Pancreas (tissue), 10 donors: ENCODE data around the gene SH3TC1. TPM values are rescaled to one million over a fixed set of nuclear protein-coding genes. Genes with fewer than 3 reads are reported as not detected.

Experiments used
- ATAC-seq, 4 donors: fragments of 200-7000 bp; cut with Tn5 transposase; one replicate each; pipeline versions ENCODE4 v1.8.0 to v1.9.1; 2020; ENCODE audit warnings: mild to moderate bottlenecking in 4 of 4, moderate library complexity in 4 of 4
- DNase-seq, 6 donors: peaks; one replicate each; pipeline ENCODE4 v3.0.0-alpha.2; 2020
- FAIRE-seq: peaks from 2 replicates; lab custom pipeline; 2012; peaks lifted over from hg19 to GRCh38; lab: Jason Lieb, UNC
- H3K27ac ChIP-seq, 4 donors: fragments of 200-600 bp; sonication (generic); 1 replicate in 3 of 4; 2 replicates in 1 of 4; pipeline versions ENCODE4 v1.5.0 to v1.8.0; 2020
- H3K27me3 ChIP-seq, 4 donors: fragments of 200-600 bp; one replicate each; pipeline ENCODE4 v1.8.0; 2021
- H3K36me3 ChIP-seq, 3 donors: fragments of 200-600 bp; sonication (generic) in 1 of 3; one replicate each; pipeline versions ENCODE4 v1.5.0 to v1.8.0; 2020 to 2021
- H3K4me1 ChIP-seq, 3 donors: fragments of 200-600 bp; one replicate each; pipeline ENCODE4 v1.8.0; 2021
- H3K4me3 ChIP-seq, 4 donors: fragments of 200-600 bp; sonication (generic) in 2 of 4; one replicate each; pipeline versions ENCODE4 v1.5.0 to v1.8.0; 2020 to 2021
- H3K9me3 ChIP-seq, 4 donors: fragments of 200-600 bp; one replicate each; pipeline ENCODE4 v1.8.0; 2021
- WGBS, 2 donors: extraction: QIAGEN DNeasy Blood & Tissue Kit; methylation state at CpG; one replicate each; pipeline ENCODE4 v1.1.7; 2013; 5-methylcytosine and 5-hydroxymethylcytosine counted together
- intact Hi-C, 3 donors: fragments of 100-400 bp; cut with DNase I; formaldehyde crosslinking; loops; one replicate each; pipeline versions ENCODE4 v1.11.1 to v1.14.2; 2022
- polyA plus RNA-seq, 2 donors: library from polyadenylated mRNA; stranded (reverse); fragments of 200-250 nt; gene quantifications; one replicate each; pipeline ENCODE4 v1.2.3, GENCODE V29; 2013
- total RNA-seq, 6 donors: library from RNA; stranded (reverse); fragmentation: NEBNext Ultra II Directional in 4 of 6; extraction: Animal tissue kit (Norgen Biotek cat#: 25700) in 4 of 6; gene quantifications; one replicate each; pipeline versions ENCODE4 v1.2.1 to v1.2.4, GENCODE V29; 2021 to 2023
- TF ChIP-seq, protein P1 (sequence below), 4 donors: fragments of 200-600 bp; sonication (generic) in 3 of 4; IDR thresholded peaks; one replicate each; pipeline versions ENCODE4 v1.5.0 to v1.8.0; 2021; ENCODE audit warnings: antibody characterized with exemption in 4 of 4
- donor health status: healthy with polysubstance abuse.
- donor health status: DM: no; HTN: no; CAD: no; lungs with moderate emphysema.
- donor health status: DM: no; HTN: no; CAD: no.
- donor health status: control.
- donor health status: control.
- donor health status: Bipolar disorder and iron deficiency.
- donor health status: DM: yes; HTN: yes; CAD: no.
- donor health status: DM: no; HTN: no; CAD: no.
- donor health status: DM: no; HTN: no; CAD: no.
- donor health status: DM: yes; HTN: yes; CAD: no.

Gene SH3TC1
- total and polyA plus RNA-seq, 8 donors, result 12.5 to 28.0 (median 19.6) TPM

DNA sequence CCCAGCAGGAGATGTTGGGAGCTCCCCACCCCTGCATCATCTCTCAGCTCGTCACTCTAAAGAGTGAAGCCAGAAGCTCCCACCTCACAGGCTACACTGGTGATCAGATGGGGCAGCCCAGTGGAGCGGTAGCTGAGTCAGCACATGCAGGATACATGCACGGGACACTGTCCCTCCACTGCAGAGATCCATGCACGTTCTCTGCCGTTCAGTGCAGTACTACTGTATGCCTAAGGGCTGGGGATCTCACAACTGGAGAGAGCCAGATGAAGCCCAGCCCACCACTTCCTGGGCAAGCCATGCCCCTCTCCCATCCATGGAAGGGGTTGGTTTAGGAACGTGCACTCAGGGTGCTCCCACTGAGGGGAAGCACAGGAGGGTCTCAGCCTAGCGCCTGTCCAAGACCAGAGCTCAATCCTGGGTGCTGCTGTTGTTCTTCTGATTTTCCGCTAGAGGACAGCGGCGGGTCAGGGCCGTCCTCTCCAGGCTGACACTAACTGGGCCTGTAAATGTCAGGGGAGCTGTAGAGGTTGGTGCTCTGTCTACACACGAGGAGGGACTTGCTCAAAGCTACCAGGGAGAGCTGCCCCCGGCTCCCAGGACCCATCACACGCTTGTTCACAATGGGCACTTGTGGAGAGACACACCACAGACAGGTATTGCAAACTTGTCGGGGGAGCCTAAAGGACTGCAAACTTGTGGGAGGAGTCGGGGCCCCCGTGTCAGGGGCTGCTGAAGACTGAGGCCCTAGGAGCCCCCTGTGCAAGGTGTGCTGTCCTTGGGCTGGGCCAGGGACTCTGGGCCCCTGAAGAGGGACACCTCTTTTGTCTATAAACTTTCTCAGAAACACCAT is 22.3 kb upstream of the SH3TC1 start:
- Histone ChIP-seq H3K27me3 (no peaks in the 10 kb centered on the region), H3K4me1 (peaks cover 0 to 4% (median 2%) of the 10 kb centered on the region in 3 donors), H3K4me3 (no peak overlapping the region), H3K9me3 (no peaks in the 10 kb centered on the region), H3K36me3 (no peaks in the 10 kb centered on the region), H3K27ac (no peak overlapping the region)
- TF ChIP-seq, protein P1, sequence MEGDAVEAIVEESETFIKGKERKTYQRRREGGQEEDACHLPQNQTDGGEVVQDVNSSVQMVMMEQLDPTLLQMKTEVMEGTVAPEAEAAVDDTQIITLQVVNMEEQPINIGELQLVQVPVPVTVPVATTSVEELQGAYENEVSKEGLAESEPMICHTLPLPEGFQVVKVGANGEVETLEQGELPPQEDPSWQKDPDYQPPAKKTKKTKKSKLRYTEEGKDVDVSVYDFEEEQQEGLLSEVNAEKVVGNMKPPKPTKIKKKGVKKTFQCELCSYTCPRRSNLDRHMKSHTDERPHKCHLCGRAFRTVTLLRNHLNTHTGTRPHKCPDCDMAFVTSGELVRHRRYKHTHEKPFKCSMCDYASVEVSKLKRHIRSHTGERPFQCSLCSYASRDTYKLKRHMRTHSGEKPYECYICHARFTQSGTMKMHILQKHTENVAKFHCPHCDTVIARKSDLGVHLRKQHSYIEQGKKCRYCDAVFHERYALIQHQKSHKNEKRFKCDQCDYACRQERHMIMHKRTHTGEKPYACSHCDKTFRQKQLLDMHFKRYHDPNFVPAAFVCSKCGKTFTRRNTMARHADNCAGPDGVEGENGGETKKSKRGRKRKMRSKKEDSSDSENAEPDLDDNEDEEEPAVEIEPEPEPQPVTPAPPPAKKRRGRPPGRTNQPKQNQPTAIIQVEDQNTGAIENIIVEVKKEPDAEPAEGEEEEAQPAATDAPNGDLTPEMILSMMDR (IDR thresholded peaks at IDR 0.05), result peak; percentile 47 to 87 (median 64)
- 32 to 34% methylated on average over 17 of the region's 17 CpGs for WGBS, 2 donors
- DNase-seq (peak in 2 of 6 donors; percentile 59 to 82), ATAC-seq (peak; percentile 78 to 94 (median 88)), FAIRE-seq (no peak)
- intact Hi-C loops, result no loop called here

DNA sequence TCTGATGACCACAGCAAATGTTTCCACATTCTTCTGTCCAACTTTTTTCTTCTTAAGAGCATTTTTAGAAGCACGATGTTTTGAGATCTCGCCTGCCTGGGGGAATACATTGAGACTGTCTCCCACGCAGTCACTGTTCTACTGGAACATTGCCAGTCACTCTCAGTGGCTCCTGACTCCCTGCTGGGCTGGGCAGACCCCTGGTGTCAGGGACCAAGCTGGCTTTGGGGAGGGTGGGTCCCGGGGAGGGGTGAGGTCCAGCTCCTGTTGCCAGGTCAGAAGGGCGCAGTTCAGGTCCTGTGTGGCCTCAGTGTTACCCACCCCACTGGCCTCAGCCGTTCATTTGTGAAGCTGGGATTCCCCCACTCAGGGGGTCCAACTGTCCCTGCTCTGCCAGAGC is 21.5 kb upstream of the SH3TC1 start:
- ATAC-seq, result no peak
- DNase-seq, result no peak
- no peak overlapping the region for H3K4me3 ChIP-seq
- H3K27ac ChIP-seq, result no peak overlapping the region
- no peaks in the 10 kb centered on the region for H3K9me3 ChIP-seq
- H3K36me3 ChIP-seq, result no peaks in the 10 kb centered on the region
- intact Hi-C loops, result no loop called here
- H3K27me3 ChIP-seq, result no peaks in the 10 kb centered on the region
- 73 to 76% methylated on average over 6 of the region's 6 CpGs for WGBS, 2 donors
- FAIRE-seq, result no peak
- TF ChIP-seq, protein P1 (IDR thresholded peaks at IDR 0.05), result no peak
- peaks cover 0 to 8% (median 6%) of the 10 kb centered on the region in 3 donors for H3K4me1 ChIP-seq

DNA sequence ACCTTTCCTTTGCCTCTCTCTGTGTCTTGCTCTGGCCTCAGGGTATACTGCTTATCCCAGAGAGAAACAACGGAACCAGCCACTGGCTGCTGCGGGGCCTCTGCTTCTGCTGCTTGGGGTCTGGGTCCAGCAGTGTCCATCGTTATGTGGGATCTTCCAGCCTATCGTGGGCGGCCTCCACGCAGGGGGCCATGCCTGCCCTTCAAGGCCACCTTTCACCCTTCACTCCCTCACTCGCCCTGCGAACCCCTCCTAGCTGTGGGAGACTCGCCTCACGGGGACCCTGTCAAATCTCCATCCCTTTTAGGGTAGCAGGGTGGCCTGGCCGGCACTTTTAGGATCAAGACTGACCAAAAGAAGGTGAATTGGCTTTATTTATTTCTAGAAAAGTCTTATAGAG is 21.1 kb upstream of the SH3TC1 start:
- intact Hi-C loops, result no loop called here
- Histone ChIP-seq H3K9me3 (no peaks in the 10 kb centered on the region), H3K27ac (no peak overlapping the region), H3K4me3 (no peak overlapping the region), H3K36me3 (no peaks in the 10 kb centered on the region), H3K27me3 (no peaks in the 10 kb centered on the region), H3K4me1 (peaks cover 0 to 8% (median 6%) of the 10 kb centered on the region in 3 donors)
- TF ChIP-seq, protein P1 (IDR thresholded peaks at IDR 0.05), result no peak
- WGBS, 2 donors, result 85 to 92% methylated on average over 11 of the region's 11 CpGs
- FAIRE-seq (no peak), ATAC-seq (no peak), DNase-seq (no peak)

DNA sequence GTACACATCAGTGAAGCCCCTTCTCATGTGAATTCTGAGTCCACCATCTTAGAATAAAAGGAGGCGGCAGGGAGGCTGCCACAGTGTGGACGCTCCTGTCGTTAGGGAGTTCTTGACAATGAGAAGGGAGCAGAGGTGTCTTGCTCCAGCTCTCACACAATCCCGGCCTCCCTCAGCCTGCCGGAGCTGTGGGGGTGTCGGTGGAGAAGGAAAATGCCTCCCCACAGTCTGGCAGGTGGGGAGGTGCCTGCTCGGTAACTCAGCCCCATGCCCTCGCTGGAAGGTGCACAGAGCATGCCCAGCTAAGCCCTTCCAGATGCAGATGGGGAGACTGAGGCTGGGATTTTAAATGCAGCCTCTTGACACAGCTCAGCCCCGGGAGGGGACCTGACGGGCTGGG is 20.0 kb upstream of the SH3TC1 start:
- intact Hi-C loops, result no loop called here
- DNase-seq, result no peak

More for the DNA sequence above, 20.0 kb upstream of the SH3TC1 start:
- no peak overlapping the region for H3K4me3 ChIP-seq
- H3K36me3 ChIP-seq, result no peaks in the 10 kb centered on the region
- FAIRE-seq (no peak), ATAC-seq (no peak)
- no peaks in the 10 kb centered on the region for H3K9me3 ChIP-seq
- TF ChIP-seq, protein P1 (IDR thresholded peaks at IDR 0.05), result no peak
- H3K27me3 ChIP-seq, result no peaks in the 10 kb centered on the region
- peaks cover 0 to 8% (median 6%) of the 10 kb centered on the region in 3 donors for H3K4me1 ChIP-seq
- no peak overlapping the region for H3K27ac ChIP-seq
- 82 to 83% methylated on average over 10 of the region's 10 CpGs for WGBS, 2 donors
